Muscle layer of duodenum (tissue), 2 donors: ENCODE data around the gene EPOP.
"Not testable (repeated sequence)": the region's sequence is repeated elsewhere in the genome, so short reads cannot be mapped to it uniquely, and the experiment has no call there.

Experiments
- H3K27ac ChIP-seq: one replicate; pipeline ENCODE4 v1.7.0; 2013; ENCODE audit warnings: mild to moderate bottlenecking, low read length
- H3K27me3 ChIP-seq: one replicate; pipeline ENCODE4 v1.7.0; 2013; ENCODE audit warnings: low read depth, mild to moderate bottlenecking, control low read depth, low read length
- H3K36me3 ChIP-seq, 2 donors: one replicate each; pipeline ENCODE4 v1.7.0; 2013; ENCODE audit warnings: low read length in 2 of 2, control low read depth in 1 of 2, mild to moderate bottlenecking in 1 of 2; ENCODE audit not compliant: insufficient read depth in 2 of 2, control insufficient read depth in 1 of 2
- H3K4me1 ChIP-seq, 2 donors: one replicate each; pipeline ENCODE4 v1.7.0; 2013; ENCODE audit warnings: low read length in 2 of 2, mild to moderate bottlenecking in 2 of 2, control low read depth in 1 of 2, moderate library complexity in 1 of 2; ENCODE audit not compliant: insufficient read depth in 2 of 2, control insufficient read depth in 1 of 2
- H3K4me3 ChIP-seq, 2 donors: one replicate each; pipeline ENCODE4 v1.7.0; 2013; ENCODE audit warnings: low read length in 2 of 2, low read depth in 1 of 2, mild to moderate bottlenecking in 1 of 2
- H3K9me3 ChIP-seq, 2 donors: one replicate each; pipeline ENCODE4 v1.7.0; 2013; ENCODE audit warnings: low read length in 2 of 2, control low read depth in 1 of 2, mild to moderate bottlenecking in 1 of 2; ENCODE audit not compliant: control insufficient read depth in 1 of 2
- donor health status: healthy.

Gene EPOP

DNA sequence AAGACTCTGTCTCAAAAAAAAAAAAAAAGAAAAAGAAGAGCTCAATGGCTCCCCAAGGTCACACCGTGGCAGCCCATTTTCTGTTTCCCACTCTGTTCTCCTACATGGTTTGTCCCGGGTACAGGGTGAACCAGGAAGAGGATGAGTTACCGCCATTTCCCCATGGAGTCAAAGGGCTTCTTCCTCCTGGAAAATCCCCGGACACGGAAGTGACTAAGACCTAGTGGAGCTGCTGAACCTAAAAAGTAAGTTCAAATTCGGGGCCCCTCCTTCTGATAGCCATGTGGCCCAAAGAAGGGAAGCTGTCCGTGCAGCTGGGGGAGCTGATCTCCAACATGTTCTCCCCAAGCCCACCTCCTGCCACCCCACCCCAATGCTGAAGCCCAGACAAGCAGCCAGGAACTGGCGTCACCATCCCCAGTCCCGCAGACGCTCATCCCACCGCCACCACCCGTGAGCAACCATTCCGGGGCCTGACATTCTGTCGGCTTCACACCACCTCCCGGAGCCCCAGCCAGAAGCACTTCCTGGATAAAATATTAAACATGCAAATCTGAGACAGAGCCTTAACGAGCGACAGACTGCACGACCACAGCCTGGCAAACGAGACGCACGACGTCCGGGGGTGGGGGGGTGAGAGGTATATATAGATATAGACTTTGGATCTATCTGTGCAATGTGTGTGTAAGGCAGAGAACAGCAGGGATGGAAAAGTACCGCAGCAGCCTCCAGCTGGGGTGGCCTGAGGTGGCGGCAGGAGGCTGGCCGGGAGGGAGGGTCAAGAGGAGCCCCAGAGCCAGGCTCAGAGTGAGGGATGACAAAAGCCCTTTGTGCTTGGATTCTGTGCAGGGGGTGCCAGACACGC, 17.6 kb downstream of the EPOP start:
- Histone ChIP-seq H3K36me3 (no peaks in the 10 kb centered on the region), H3K27ac (no peak overlapping the region), H3K9me3 (no peaks in the 10 kb centered on the region), H3K4me3 (no peak overlapping the region), H3K4me1 (peaks cover 0 to 7% of the 10 kb centered on the region in 2 donors), H3K27me3 (peaks cover 8% of the 10 kb centered on the region)

GRCh38 chr17:38654411-38655398, 20.1 kb downstream of the EPOP start:
- Histone ChIP-seq H3K4me1 (peaks cover 0 to 7% of the 10 kb centered on the region in 2 donors), H3K27me3 (peaks cover 8% of the 10 kb centered on the region)

GRCh38 chr17:38653679-38654078, 21.1 kb downstream of the EPOP start:
- Histone ChIP-seq H3K27ac (no peak overlapping the region), H3K9me3 (no peaks in the 10 kb centered on the region), H3K4me3 (no peak overlapping the region), H3K4me1 (peaks cover 0 to 7% of the 10 kb centered on the region in 2 donors), H3K36me3 (no peaks in the 10 kb centered on the region), H3K27me3 (peaks cover 8% of the 10 kb centered on the region)

More at GRCh38 chr17:38654411-38655398, 20.1 kb downstream of the EPOP start:
- no peaks in the 10 kb centered on the region for H3K36me3 ChIP-seq
- no peaks in the 10 kb centered on the region for H3K9me3 ChIP-seq
- no peak overlapping the region for H3K27ac ChIP-seq
- no peak overlapping the region for H3K4me3 ChIP-seq

GRCh38 chr17:38653230-38653629, 21.5 kb downstream of the EPOP start:
- no peak overlapping the region for H3K27ac ChIP-seq
- H3K36me3 ChIP-seq = no peaks in the 10 kb centered on the region
- H3K27me3 ChIP-seq = peaks cover 8% of the 10 kb centered on the region
- no peaks in the 10 kb centered on the region for H3K9me3 ChIP-seq
- no peak overlapping the region for H3K4me3 ChIP-seq
- H3K4me1 ChIP-seq = peaks cover 0 to 7% of the 10 kb centered on the region in 2 donors

DNA sequence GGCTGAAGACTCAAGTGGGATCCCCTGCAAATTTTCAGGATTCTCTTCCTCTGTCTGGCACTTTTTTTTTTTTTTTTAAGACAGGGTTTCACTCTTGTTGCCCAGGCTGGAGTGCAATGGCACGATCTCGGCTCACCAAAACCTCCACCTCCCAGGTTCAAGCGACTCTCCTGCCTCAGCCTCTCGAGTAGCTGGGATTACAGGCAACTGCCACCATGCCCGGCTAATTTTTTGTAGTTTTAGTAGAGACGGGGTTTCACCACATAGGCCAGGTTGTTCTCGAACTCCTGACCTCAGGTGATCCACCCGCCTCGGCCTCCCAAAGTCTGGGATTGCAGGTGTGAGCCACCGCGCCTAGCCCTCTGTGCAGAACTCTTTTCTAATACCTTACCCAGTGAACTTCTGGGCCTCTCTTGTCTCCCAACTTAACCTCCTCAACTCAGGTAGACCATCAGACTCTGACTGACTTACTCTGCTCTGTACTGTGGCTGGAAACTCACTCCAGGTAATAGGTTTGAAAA, 24.0 kb downstream of the EPOP start:
- H3K4me3 ChIP-seq, H3K4me1 ChIP-seq, H3K36me3 ChIP-seq, H3K9me3 ChIP-seq, H3K27ac ChIP-seq, H3K27me3 ChIP-seq: not testable (repeated sequence)

DNA sequence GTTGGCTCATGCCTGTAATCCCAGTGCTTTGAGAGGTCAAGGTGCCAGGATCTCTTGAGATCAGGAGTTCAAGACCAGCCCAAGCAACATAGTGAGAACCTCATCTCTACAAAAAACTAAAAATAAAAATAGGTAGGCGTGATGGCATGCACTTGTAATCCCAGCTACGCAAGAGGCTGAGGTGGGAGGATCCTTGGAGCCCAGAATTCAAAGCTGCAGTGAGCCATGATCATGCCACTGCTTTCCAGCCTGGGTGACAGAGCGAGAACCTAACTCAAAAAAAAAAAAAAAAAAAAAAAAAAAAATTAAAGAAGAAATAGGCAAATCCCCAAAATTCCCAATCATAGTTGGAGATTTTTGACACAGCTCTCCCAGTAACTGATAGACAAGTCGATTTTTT, 36.8 kb downstream of the EPOP start:
- H3K36me3 ChIP-seq = no peaks in the 10 kb centered on the region
- H3K4me1 ChIP-seq = no peaks in the 10 kb centered on the region
- no peak overlapping the region for H3K27ac ChIP-seq
- no peak overlapping the region for H3K4me3 ChIP-seq
- H3K27me3 ChIP-seq = no peaks in the 10 kb centered on the region
- H3K9me3 ChIP-seq = no peaks in the 10 kb centered on the region

DNA sequence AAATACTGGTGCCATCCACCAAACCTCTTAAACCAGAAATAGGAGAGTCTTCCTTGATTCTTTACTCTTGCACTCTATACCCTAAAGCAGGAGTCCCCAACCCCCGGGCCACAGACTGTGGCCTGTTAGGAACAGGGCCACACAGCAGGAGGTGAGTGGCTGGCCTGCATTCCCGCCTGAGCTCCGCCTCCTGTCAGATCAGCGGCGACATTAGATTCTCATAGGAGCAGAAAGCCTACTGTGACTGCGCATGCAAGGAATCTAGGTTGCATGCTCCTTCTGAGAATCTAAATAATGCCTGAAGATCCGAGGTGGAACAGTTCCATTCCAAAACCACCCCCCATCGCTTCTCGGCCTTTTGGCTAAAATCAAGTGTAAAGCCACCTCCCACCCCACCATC, 38.7 kb downstream of the EPOP start:
- no peak overlapping the region for H3K4me3 ChIP-seq
- no peaks in the 10 kb centered on the region for H3K36me3 ChIP-seq

DNA sequence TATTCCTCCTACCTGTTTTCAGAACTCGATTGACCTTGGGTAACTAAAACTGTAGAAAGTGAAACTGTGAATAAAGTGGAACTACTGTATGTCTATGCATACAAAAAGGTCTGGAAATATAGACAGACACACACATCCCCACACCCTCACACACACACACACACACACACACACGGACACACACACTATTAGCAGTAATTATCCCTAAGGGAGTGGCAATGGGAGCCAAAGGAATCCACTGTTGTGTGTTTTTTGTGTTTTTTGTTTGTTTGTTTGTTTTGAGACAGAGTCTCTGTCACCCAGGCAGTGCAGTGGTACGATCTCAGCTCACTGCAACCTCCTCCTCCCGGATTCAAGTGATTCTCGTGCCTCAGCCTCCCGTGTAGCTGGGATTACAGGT, 42.4 kb downstream of the EPOP start:
- Histone ChIP-seq H3K27me3 (no peaks in the 10 kb centered on the region), H3K36me3 (no peaks in the 10 kb centered on the region), H3K4me1 (no peaks in the 10 kb centered on the region), H3K4me3 (no peak overlapping the region), H3K9me3 (no peaks in the 10 kb centered on the region), H3K27ac (no peak overlapping the region)

More for the DNA sequence above, 38.7 kb downstream of the EPOP start:
- no peaks in the 10 kb centered on the region for H3K9me3 ChIP-seq
- H3K4me1 ChIP-seq = no peaks in the 10 kb centered on the region
- no peak overlapping the region for H3K27ac ChIP-seq
- no peaks in the 10 kb centered on the region for H3K27me3 ChIP-seq

GRCh38 chr17:38628441-38628840, 46.3 kb downstream of the EPOP start:
- H3K9me3 ChIP-seq = no peaks in the 10 kb centered on the region
- H3K36me3 ChIP-seq = no peaks in the 10 kb centered on the region
- H3K27me3 ChIP-seq = no peaks in the 10 kb centered on the region
- H3K4me3 ChIP-seq = no peak overlapping the region
- H3K4me1 ChIP-seq = no peaks in the 10 kb centered on the region
- no peak overlapping the region for H3K27ac ChIP-seq

DNA sequence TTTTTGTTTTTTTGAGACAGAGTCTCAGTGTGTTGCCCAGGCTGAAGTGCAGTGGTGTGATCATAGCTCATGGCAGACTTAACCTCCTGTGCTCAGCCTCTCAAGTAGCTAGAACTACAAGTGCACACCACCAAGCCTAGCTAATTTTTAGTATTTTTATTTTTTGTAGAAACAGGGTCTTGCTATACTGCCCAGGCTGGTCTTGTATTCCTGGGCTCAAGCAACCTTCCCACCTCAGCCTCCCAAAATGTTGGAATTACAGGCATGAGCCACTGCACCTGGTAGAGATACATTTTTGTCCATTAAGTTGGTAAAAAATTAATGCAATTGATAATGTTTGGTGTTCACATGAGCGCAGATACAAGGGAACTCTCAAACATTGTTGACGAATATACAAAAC, 46.8 kb downstream of the EPOP start:
- no peaks in the 10 kb centered on the region for H3K4me1 ChIP-seq
- H3K27me3 ChIP-seq = no peaks in the 10 kb centered on the region
- no peaks in the 10 kb centered on the region for H3K36me3 ChIP-seq
- no peaks in the 10 kb centered on the region for H3K9me3 ChIP-seq
- H3K27ac ChIP-seq = no peak overlapping the region
- H3K4me3 ChIP-seq = no peak overlapping the region

- not testable (repeated sequence) for H3K9me3 ChIP-seq, H3K27ac ChIP-seq, H3K36me3 ChIP-seq, H3K4me1 ChIP-seq, H3K27me3 ChIP-seq, H3K4me3 ChIP-seq
Measured at GRCh38 chr17:38626606-38627226, 48.0 kb downstream of the EPOP start.
